Ishikawa (cell line): ENCODE measurements around the gene NOS1AP.

Source experiments
- CEBPB ChIP-seq: IDR thresholded peaks from 2 replicates; pipeline ENCODE4 v1.6.1; 2012
- EGR1 ChIP-seq: IDR thresholded peaks from 2 replicates; pipeline ENCODE4 v1.6.1; 2012
- EP300 ChIP-seq: IDR thresholded peaks from 2 replicates; pipeline ENCODE4 v1.6.1; 2012; ENCODE audit warnings: borderline replicate concordance
- FOXM1 ChIP-seq: IDR thresholded peaks from 2 replicates; pipeline ENCODE4 v1.6.1; 2012; ENCODE audit warnings: low read depth, borderline replicate concordance
- RAD21 ChIP-seq: IDR thresholded peaks from 2 replicates; pipeline ENCODE4 v1.6.1; 2012; ENCODE audit warnings: low read depth
- TAF1 ChIP-seq: IDR thresholded peaks from 2 replicates; pipeline ENCODE4 v1.6.1; 2012; ENCODE audit warnings: low read depth, mild to moderate bottlenecking
- TEAD4 ChIP-seq: IDR thresholded peaks from 2 replicates; pipeline ENCODE4 v1.6.1; 2012
- YY1 ChIP-seq: IDR thresholded peaks from 2 replicates; pipeline ENCODE4 v1.6.1; 2012; ENCODE audit warnings: low read depth
- TF ChIP-seq, protein P1 (sequence below): IDR thresholded peaks from 2 replicates; pipeline ENCODE4 v1.6.1; 2012; ENCODE audit warnings: low read depth, mild to moderate bottlenecking
- TF ChIP-seq, protein P2 (sequence below): IDR thresholded peaks from 2 replicates; pipeline ENCODE4 v1.6.1; 2012
- TF ChIP-seq, protein P3 (sequence below): IDR thresholded peaks from 2 replicates; pipeline ENCODE4 v1.6.1; 2012

DNA sequence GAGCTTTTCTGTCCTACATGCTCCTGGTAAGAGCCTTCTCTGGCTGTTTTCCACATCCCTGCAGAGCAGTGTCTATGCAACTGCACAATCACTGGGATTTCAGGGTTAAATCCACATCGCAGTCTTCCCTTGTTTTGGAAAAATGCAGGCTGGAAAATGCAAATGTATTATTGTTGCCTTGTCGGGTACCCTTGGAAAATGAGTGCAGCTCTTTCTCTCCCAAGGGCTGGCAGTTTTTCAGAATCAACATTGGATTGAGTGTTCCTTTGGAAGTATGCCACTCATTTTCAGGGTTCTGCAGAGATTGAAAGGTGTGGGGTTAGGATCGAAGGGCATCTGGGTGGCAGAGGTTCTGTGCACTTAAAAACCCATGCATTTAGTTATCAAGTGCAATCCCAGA, 3.2 kb downstream of the NOS1AP start:
- TF ChIP-seq, protein P1, sequence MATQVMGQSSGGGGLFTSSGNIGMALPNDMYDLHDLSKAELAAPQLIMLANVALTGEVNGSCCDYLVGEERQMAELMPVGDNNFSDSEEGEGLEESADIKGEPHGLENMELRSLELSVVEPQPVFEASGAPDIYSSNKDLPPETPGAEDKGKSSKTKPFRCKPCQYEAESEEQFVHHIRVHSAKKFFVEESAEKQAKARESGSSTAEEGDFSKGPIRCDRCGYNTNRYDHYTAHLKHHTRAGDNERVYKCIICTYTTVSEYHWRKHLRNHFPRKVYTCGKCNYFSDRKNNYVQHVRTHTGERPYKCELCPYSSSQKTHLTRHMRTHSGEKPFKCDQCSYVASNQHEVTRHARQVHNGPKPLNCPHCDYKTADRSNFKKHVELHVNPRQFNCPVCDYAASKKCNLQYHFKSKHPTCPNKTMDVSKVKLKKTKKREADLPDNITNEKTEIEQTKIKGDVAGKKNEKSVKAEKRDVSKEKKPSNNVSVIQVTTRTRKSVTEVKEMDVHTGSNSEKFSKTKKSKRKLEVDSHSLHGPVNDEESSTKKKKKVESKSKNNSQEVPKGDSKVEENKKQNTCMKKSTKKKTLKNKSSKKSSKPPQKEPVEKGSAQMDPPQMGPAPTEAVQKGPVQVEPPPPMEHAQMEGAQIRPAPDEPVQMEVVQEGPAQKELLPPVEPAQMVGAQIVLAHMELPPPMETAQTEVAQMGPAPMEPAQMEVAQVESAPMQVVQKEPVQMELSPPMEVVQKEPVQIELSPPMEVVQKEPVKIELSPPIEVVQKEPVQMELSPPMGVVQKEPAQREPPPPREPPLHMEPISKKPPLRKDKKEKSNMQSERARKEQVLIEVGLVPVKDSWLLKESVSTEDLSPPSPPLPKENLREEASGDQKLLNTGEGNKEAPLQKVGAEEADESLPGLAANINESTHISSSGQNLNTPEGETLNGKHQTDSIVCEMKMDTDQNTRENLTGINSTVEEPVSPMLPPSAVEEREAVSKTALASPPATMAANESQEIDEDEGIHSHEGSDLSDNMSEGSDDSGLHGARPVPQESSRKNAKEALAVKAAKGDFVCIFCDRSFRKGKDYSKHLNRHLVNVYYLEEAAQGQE: no peak
- TF ChIP-seq CEBPB (no peak), FOXM1 (no peak), TEAD4 (no peak), YY1 (no peak), EP300 (no peak), EGR1 (no peak), RAD21 (no peak), TAF1 (no peak)
- TF ChIP-seq, protein P2, sequence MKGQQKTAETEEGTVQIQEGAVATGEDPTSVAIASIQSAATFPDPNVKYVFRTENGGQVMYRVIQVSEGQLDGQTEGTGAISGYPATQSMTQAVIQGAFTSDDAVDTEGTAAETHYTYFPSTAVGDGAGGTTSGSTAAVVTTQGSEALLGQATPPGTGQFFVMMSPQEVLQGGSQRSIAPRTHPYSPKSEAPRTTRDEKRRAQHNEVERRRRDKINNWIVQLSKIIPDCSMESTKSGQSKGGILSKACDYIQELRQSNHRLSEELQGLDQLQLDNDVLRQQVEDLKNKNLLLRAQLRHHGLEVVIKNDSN: no peak
- TF ChIP-seq, protein P3, sequence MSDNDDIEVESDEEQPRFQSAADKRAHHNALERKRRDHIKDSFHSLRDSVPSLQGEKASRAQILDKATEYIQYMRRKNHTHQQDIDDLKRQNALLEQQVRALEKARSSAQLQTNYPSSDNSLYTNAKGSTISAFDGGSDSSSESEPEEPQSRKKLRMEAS: no peak
